Measurements from ENCODE around the gene ASXL3. TPM values are rescaled to one million over a fixed set of nuclear protein-coding genes. Genes with fewer than 3 reads are reported as not detected.

The ASXL3 gene
- polyA plus RNA-seq, 4 donors, result 5.5 to 6.6 (median 6.4) TPM

- DNase-seq (ENCODE audit: low read depth in 4 of 4, low spot score in 3 of 4), result no peak
These were observed 132.2 kb downstream of the ASXL3 start for GRCh38 chr18:33710269-33710668.

GRCh38 chr18:33711514-33711913, 133.5 kb downstream of the ASXL3 start:
- no peak for DNase-seq (ENCODE audit: low read depth in 4 of 4, low spot score in 3 of 4)

DNA sequence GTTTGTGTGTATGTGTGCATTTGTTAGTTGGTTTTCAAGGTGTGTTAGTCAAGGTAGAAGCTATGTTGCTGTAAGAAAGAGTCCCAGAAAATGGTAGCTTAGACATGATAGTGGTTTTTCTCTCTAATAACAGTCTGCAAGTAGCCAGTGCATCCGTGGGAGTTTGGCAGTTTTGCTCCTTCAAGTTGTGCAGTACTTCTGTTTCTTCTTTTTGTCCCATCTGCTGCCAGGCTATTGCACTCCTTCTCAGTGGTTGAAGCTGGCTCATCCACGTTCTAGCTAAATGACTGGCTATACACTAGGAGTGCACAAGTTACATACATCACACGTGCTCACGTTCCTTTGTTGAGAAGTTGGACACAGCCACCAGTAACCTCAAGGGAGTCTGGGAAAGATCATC, 134.7 kb downstream of the ASXL3 start:
- no peak for DNase-seq (ENCODE audit: low read depth in 4 of 4, low spot score in 3 of 4)

DNA sequence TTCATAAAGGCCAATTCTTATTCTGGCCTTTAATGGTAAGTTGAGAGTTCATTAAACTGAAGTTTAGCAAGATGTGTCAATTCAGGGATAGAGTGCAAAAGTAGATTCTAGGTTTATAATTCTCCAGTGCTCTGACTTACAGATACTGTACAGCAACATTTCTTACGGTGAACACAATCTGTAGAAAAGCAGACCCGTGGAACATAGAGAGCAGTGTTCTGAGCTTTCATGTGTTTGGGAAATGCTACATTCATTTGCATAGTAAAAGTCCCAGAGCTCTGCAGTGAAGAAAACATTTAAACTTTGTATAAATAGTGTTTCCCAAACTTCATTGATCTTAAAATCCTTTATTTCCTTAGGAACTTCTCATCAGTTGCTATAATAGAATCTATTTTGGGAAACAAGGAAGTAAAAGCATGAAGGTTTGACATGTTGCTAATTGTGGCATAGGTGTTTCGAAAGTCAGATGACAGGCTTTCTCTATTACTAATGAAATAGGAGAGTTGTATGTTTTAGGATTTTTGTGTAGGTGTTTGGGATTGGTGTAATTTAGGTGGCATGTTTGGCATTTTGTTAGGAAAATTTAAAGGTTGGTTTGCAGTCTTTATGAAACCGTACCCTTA, 138.2 kb downstream of the ASXL3 start:
- no peak for DNase-seq (ENCODE audit: low read depth in 4 of 4, low spot score in 3 of 4)

- no peak for DNase-seq (ENCODE audit: low read depth in 4 of 4, low spot score in 3 of 4)
These were observed 139.3 kb downstream of the ASXL3 start for GRCh38 chr18:33717339-33717738.

GRCh38 chr18:33720133-33720532, 142.1 kb downstream of the ASXL3 start:
- no peak for DNase-seq (ENCODE audit: low read depth in 4 of 4, low spot score in 3 of 4)

- no peak for DNase-seq (ENCODE audit: low read depth in 4 of 4, low spot score in 3 of 4)
These were observed 151.5 kb downstream of the ASXL3 start for GRCh38 chr18:33729556-33729955.

GRCh38 chr18:33733376-33733775, 155.4 kb downstream of the ASXL3 start:
- DNase-seq (ENCODE audit: low read depth in 4 of 4, low spot score in 3 of 4), result no peak

DNA sequence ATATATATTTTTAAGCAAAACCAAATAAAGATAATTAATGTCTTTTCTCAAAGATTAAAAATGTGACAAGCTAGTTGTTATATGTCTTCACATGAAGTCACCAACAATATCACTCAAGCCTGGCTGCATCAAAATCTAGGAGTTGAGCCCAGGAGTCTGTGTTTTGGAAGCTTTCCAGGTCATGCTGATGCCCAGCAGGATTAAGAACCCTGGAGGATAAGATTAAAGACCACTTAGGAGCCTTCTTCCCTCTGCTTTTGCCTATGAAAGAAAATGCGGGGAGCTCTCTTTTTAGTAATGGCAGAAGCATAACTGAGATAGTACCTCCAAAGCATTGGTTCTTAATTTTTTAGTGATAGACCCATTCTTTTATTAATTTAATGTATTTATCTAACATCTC, 157.4 kb downstream of the ASXL3 start:
- DNase-seq (ENCODE audit: low read depth in 4 of 4, low spot score in 3 of 4), result no peak

- no peak for DNase-seq (ENCODE audit: low read depth in 4 of 4, low spot score in 3 of 4)
These were observed 163.7 kb downstream of the ASXL3 start for GRCh38 chr18:33741760-33742159.

- DNase-seq (ENCODE audit: low read depth in 4 of 4, low spot score in 3 of 4), result no peak
These were observed 166.1 kb downstream of the ASXL3 start for GRCh38 chr18:33744032-33744697.

- no peak for DNase-seq (ENCODE audit: low read depth in 4 of 4, low spot score in 3 of 4)
These were observed 167.3 kb downstream of the ASXL3 start for GRCh38 chr18:33745151-33745795.

- DNase-seq (ENCODE audit: low read depth in 4 of 4, low spot score in 3 of 4), result no peak
These were observed 168.0 kb downstream of the ASXL3 start for GRCh38 chr18:33745871-33746545.

- no peak for DNase-seq (ENCODE audit: low read depth in 4 of 4, low spot score in 3 of 4)
These were observed 171.8 kb downstream of the ASXL3 start for GRCh38 chr18:33749834-33750233.

- no peak for DNase-seq (ENCODE audit: low read depth in 4 of 4, low spot score in 3 of 4)
These were observed 172.3 kb downstream of the ASXL3 start for GRCh38 chr18:33750366-33750765.

DNA sequence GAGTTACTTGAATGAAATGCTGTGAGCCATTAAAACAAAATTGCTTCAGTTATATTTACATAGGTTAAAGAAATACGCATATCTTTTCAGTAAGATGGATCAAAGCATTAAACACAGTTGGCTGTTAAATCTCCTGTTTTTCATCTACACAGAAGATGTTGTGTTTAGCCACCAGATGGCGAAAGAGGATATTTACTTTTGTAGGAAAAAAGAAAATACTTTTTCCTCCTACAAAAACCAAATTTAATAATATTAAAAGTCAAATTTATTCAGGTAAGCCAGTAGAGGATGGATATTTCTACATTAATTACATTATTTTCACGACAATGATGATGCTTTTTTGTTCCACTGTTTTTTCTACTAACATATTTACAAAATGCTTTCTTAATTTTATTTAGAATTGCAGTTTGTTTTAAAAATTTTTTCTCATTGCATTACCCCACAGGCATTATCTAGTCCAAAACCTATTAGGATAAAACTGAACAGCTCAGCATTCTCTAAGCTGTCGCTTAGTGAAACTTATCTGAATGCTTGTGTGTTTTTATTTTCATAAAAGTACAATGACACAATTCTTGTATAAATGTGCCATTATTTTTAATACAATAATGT, 173.7 kb downstream of the ASXL3 start:
- DNase-seq (ENCODE audit: low read depth in 4 of 4, low spot score in 3 of 4), result no peak

GRCh38 chr18:33755391-33755790, 177.4 kb downstream of the ASXL3 start:
- no peak for DNase-seq (ENCODE audit: low read depth in 4 of 4, low spot score in 3 of 4)

DNA sequence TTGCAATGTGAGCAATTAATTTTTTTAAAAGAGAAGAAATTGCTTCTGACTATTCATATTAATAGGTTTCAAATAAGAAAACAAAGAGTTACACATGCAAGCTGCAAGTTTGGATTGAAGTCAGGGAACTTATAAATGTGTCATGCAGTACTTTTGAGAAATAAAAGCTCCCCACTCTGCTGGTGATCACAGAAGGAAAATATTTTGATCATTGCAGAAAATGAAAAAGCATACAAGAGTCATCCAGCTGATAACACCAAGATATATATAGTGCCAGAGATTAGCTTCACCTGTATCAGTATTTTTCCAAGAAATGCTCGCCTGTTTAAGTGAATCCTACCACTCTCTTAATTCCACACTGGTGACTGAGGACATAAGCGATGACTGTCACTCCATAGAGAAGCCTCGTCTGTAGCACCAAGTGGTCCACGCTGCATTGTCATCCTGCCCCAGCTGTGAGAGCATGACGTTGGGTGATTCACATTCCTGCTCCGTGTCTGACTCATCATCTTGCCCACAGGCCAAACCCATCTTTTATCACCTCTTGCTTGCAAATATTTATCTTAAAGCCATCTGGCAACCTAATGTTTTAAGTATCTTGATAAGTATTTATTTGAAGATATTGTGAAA, 178.0 kb downstream of the ASXL3 start:
- no peak for DNase-seq (ENCODE audit: low read depth in 4 of 4, low spot score in 3 of 4)

- DNase-seq (ENCODE audit: low read depth in 4 of 4, low spot score in 3 of 4), result no peak
These were observed 179.0 kb downstream of the ASXL3 start for GRCh38 chr18:33757037-33757436.

DNA sequence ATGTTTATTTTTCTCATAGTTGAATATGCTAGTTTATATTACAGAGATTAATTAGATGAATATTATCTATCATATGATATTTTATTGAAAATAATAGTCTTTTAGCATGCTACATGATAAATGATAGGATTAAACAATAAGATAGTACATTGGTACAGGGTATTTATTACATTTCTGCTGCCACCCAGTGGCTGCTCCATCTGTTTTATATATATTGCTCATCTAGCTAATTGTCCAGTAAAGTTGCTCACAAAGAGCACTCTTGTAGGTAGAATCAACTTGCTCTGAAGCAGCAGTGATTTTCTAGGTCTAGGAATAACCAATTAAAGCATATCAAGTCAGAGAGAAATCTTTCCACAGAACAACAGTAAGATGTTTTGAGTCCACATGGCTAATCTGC, 183.3 kb downstream of the ASXL3 start:
- no peak for DNase-seq (ENCODE audit: low read depth in 4 of 4, low spot score in 3 of 4)

DNA sequence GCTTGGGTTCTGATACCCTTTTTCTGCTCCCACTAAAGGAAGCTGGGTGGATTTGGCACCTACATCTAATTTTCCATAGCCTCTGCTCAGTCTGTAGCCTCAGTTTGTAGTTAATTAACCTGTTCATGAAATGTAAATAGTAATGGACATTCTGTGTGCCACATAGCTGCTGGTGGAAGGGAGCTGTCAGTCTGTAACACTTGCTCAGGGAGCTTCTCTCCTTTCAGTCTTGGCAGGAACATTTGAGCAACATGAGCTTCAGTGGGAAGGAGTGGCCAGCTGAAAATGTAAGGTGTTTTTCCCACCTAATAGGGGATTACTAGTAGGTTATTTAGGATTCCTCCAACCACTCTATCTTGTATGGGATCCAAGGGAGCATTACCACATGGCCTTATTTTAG, 203.4 kb downstream of the ASXL3 start:
- DNase-seq (ENCODE audit: low read depth in 4 of 4, low spot score in 3 of 4), result no peak

Measured in right renal pelvis (tissue), 4 donors.